ENCODE results near the gene SSBP4. TPM values are rescaled to one million over a fixed set of nuclear protein-coding genes. Genes with fewer than 3 reads are reported as not detected.

SSBP4 gene
- total RNA-seq, 4 donors from 2014 or later = 29.9 to 62.9 (median 43.7) TPM

- ATAC-seq (ENCODE audit: low FRiP score) (no peak), DNase-seq (ENCODE audit: low spot score) (no peak)
- no peak for TF ChIP-seq CTCF (IDR thresholded peaks at IDR 0.05)
Observed at GRCh38 chr19:18466354-18466753, 47.2 kb downstream of the SSBP4 start.

DNA sequence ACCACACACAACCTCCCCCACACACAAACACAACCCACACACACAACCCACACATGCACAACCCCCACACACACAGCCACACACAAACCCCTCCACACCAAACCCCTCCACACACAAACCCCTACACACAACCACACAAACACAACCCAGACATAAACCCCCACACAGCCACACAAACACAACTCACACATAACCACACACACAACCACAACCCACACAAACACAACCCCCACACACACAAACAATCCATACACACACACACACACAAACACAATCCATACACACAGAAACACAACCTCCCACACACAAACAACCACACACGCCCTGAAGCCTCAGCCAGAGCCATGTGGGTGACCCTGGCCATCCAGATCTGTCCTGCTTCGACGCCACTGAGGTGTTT is 48.8 kb downstream of the SSBP4 start:
- TF ChIP-seq CTCF (IDR thresholded peaks at IDR 0.05) = no peak
- DNase-seq (ENCODE audit: low spot score) (no peak), ATAC-seq (ENCODE audit: low FRiP score) (no peak)

DNA sequence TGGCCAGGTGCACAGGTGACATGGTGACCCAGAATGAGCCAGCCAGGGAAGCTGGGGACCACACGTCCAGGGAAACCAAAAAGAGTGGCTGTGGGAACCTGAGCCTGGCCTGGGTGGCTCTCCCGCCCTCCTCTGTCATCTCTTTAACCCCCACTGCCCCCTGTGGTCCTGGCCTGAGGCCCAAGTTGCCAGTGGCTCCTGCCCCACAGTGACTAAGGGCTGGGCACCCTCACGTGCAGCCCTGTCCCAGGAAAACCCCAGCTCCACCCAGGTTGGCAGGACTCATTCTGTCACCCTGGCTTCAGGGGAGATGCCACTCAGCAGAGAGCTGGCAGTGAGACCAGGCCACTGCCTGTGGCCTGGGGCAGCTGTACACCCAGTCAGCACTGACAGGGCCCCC is 49.3 kb downstream of the SSBP4 start:
- TF ChIP-seq CTCF (IDR thresholded peaks at IDR 0.05) = no peak
- no peak for ATAC-seq (ENCODE audit: low FRiP score)
- DNase-seq (ENCODE audit: low spot score) = no peak

DNA sequence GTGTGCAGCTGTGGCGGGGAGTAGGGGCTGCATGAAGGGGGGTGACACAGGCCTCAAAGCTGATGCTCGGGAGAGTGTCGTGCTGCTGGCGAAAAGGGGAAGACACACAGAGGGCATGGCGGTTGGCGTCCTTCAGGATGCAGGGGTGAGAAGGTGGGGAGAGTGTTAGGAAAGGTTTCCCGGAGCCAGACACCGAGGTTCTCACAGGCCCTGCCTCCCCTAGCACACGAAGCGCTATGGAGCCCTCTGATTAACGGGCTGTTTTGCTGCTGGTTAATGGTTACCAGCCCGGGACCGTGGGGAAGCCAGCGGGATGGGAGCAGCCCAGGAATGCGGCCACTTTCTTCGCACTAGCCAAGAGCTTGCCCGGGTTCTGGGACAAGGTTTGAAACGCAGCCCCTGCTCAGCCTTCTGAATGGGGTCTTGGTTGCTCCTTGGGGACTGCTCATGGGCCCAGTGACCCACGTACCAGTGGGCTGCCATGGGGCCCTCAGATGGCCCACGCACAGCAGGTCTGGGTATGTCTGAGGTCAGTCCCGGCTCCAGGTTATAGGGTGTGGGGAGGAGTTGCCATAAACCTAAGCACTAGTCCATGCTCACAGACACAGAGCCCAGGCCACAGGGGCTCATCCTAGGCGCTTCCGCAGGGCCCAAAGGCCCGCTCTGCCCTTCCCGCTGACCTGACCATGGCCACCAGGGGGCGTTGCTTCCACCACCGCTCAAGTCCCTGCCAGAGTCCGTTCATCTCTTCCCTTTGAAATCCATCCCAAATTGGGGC is 50.1 kb downstream of the SSBP4 start:
- peak; percentile 65 for DNase-seq (ENCODE audit: low spot score)
- peak in 2 of 3 donors; percentile 60 to 67 for TF ChIP-seq CTCF (IDR thresholded peaks at IDR 0.05)
- peak; percentile 26 for ATAC-seq (ENCODE audit: low FRiP score)

DNA sequence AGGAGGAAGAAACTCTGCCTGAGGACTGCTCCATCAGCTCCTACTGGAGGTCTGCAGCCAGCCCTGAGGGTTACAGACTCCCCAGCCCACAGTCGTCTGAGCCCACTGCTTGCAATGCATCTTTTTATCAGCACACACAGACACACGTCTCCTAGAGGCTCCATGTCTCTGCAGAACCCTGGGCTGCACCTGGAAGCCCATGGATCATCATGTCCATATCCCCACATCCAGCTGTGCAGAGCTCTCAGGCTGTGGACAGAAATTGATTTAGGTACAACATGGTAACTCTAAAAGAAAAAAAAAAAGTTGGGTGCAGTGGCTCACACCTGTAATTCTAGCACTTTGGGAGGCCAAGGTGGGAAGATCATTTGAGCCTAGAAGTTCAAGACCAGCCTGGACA is 51.6 kb downstream of the SSBP4 start:
- no peak for TF ChIP-seq CTCF (IDR thresholded peaks at IDR 0.05)
- DNase-seq (ENCODE audit: low spot score) (no peak), ATAC-seq (ENCODE audit: low FRiP score) (no peak)

DNA sequence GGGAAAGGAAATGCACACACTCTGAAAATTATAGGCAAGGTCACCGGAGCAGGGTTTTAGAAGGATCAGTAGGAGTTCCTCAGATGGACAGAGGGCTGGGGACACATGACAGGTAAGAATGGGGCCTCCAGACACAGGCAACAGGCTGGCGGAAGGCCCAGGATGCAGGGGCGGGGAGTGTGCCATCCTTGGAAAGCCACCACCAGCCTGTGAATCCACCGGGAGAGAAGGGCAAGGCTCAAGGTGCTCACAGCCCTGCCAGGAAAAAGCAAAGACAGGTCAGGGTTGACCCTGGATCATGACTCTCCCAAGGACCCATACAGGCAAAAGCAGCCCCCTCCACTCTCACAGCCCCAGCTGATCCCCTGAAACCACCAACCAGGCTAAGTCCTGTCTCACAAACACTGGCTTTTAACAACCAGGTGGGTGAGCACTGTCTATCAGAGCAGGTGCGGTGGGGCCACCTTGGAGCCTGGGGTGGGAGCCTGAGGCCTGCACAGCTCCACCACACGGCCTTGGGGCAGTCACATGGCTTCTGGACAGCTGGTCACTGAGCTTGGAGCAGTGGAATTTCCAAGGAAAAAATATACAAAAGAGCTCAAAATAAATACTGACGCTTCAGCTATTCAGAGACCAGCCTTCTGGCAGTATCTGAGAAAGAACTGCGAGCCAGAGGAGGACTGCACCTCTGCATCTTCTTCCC is 54.0 kb downstream of the SSBP4 start:
- no peak for ATAC-seq (ENCODE audit: low FRiP score)
- DNase-seq (ENCODE audit: low spot score) = no peak
- no peak for TF ChIP-seq CTCF (IDR thresholded peaks at IDR 0.05)

- DNase-seq (ENCODE audit: low spot score) (no peak), ATAC-seq (ENCODE audit: low FRiP score) (no peak)
- no peak for TF ChIP-seq CTCF (IDR thresholded peaks at IDR 0.05)
Observed at GRCh38 chr19:18473706-18474087, 54.5 kb downstream of the SSBP4 start.

All from omental fat pad (tissue), 4 donors.